Measurements from ENCODE around the gene DNPEP.
A peak's percentile ranks its signal among the peaks of the same experiment; 100 is the strongest.

DNPEP gene

GRCh38 chr2:219368690-219369191 is 19.0 kb downstream of the DNPEP start:
- DNase-seq (ENCODE audit: low spot score) (no peak), FAIRE-seq (no peak)

- FAIRE-seq (peak; percentile 77), DNase-seq (ENCODE audit: low spot score) (peak; percentile 74)
Observed at GRCh38 chr2:219362524-219363164, 25.1 kb downstream of the DNPEP start.

GRCh38 chr2:219362072-219362471 is 25.6 kb downstream of the DNPEP start:
- DNase-seq (ENCODE audit: low spot score) (no peak), FAIRE-seq (no peak)

- no peak for FAIRE-seq
Observed at GRCh38 chr2:219358170-219359075, 29.3 kb downstream of the DNPEP start.

GRCh38 chr2:219356834-219357233 is 30.9 kb downstream of the DNPEP start:
- DNase-seq (ENCODE audit: low spot score) (no peak), FAIRE-seq (no peak)

More at GRCh38 chr2:219358170-219359075, 29.3 kb downstream of the DNPEP start:
- DNase-seq (ENCODE audit: low spot score), result no peak

GRCh38 chr2:219354582-219354981 is 33.1 kb downstream of the DNPEP start:
- DNase-seq (ENCODE audit: low spot score) (no peak), FAIRE-seq (no peak)

- FAIRE-seq (no peak), DNase-seq (ENCODE audit: low spot score) (no peak)
Observed at GRCh38 chr2:219353129-219353528, 34.6 kb downstream of the DNPEP start.

GRCh38 chr2:219352448-219353023 is 35.2 kb downstream of the DNPEP start:
- FAIRE-seq, result no peak
- peak; percentile 22 for DNase-seq (ENCODE audit: low spot score)

GRCh38 chr2:219350710-219351221 is 36.9 kb downstream of the DNPEP start:
- DNase-seq (ENCODE audit: low spot score), result no peak
- no peak for FAIRE-seq

- FAIRE-seq, result no peak
Observed at GRCh38 chr2:219350215-219350614, 37.5 kb downstream of the DNPEP start.

GRCh38 chr2:219344751-219345430 is 42.8 kb downstream of the DNPEP start:
- FAIRE-seq (no peak), DNase-seq (ENCODE audit: low spot score) (no peak)

More at GRCh38 chr2:219350215-219350614, 37.5 kb downstream of the DNPEP start:
- DNase-seq (ENCODE audit: low spot score), result no peak

- no peak for DNase-seq (ENCODE audit: low spot score)
- FAIRE-seq, result no peak
Observed at GRCh38 chr2:219335373-219335786, 52.3 kb downstream of the DNPEP start.

- FAIRE-seq, result no peak
- no peak for DNase-seq (ENCODE audit: low spot score)
Observed at GRCh38 chr2:219334076-219334475, 53.6 kb downstream of the DNPEP start.

GRCh38 chr2:219332542-219332941 is 55.2 kb downstream of the DNPEP start, which contains the start of gene RESP18:
RESP18 (minus strand) TSS chr2:219332744.
- no peak for FAIRE-seq
- DNase-seq (ENCODE audit: low spot score), result no peak

- FAIRE-seq, result no peak
- no peak for DNase-seq (ENCODE audit: low spot score)
Observed at GRCh38 chr2:219331560-219332213, 56.0 kb downstream of the DNPEP start.

GRCh38 chr2:219327719-219328118 is 60.0 kb downstream of the DNPEP start:
- FAIRE-seq, result no peak
- no peak for DNase-seq (ENCODE audit: low spot score)

- FAIRE-seq (no peak), DNase-seq (ENCODE audit: low spot score) (no peak)
Observed at GRCh38 chr2:219325657-219326315, 61.9 kb downstream of the DNPEP start.

- FAIRE-seq (no peak), DNase-seq (ENCODE audit: low spot score) (no peak)
Observed at GRCh38 chr2:219325136-219325535, 62.6 kb downstream of the DNPEP start.

- DNase-seq (ENCODE audit: low spot score) (no peak), FAIRE-seq (no peak)
Observed at GRCh38 chr2:219323434-219323833, 64.3 kb downstream of the DNPEP start.

Measured in RCC 7860 (cell line).